Measurements from ENCODE around the gene MBTPS1.
A peak's percentile ranks its signal among the peaks of the same experiment; 100 is the strongest.

Gene MBTPS1

GRCh38 chr16:84096447-84097005, 20.2 kb downstream of the MBTPS1 start:
- DNase-seq, result no peak

- DNase-seq, result no peak
Measured at GRCh38 chr16:84095466-84095865, 21.3 kb downstream of the MBTPS1 start.

- DNase-seq, result no peak
Measured at GRCh38 chr16:84093879-84094270, 22.9 kb downstream of the MBTPS1 start.

- no peak for DNase-seq
Measured at GRCh38 chr16:84093120-84093878, 23.4 kb downstream of the MBTPS1 start.

GRCh38 chr16:84091460-84091859, 25.3 kb downstream of the MBTPS1 start:
- DNase-seq, result no peak

- DNase-seq, result no peak
Measured at GRCh38 chr16:84090211-84090610, 26.5 kb downstream of the MBTPS1 start.

- no peak for DNase-seq
Measured at GRCh38 chr16:84088695-84089395, 27.9 kb downstream of the MBTPS1 start.

- no peak for DNase-seq
Measured at GRCh38 chr16:84087466-84088151, 29.1 kb downstream of the MBTPS1 start.

- DNase-seq, result no peak
Measured at GRCh38 chr16:84087001-84087400, 29.7 kb downstream of the MBTPS1 start.

- no peak for DNase-seq
Measured at GRCh38 chr16:84086341-84086740, 30.4 kb downstream of the MBTPS1 start.

GRCh38 chr16:84085773-84086172, 31.0 kb downstream of the MBTPS1 start:
- no peak for DNase-seq

- DNase-seq, result no peak
Measured at GRCh38 chr16:84085271-84085667, 31.5 kb downstream of the MBTPS1 start.

- peak; percentile 40 for DNase-seq
Measured at GRCh38 chr16:84084570-84085270, 32.0 kb downstream of the MBTPS1 start.

GRCh38 chr16:84082835-84083569, 33.7 kb downstream of the MBTPS1 start:
- no peak for DNase-seq

- DNase-seq, result no peak
Measured at GRCh38 chr16:84082110-84082509, 34.6 kb downstream of the MBTPS1 start.

- no peak for DNase-seq
Measured at GRCh38 chr16:84081446-84081989, 35.2 kb downstream of the MBTPS1 start.

- no peak for DNase-seq
Measured at GRCh38 chr16:84080813-84081212, 35.9 kb downstream of the MBTPS1 start.

- DNase-seq, result no peak
Measured at GRCh38 chr16:84080378-84080777, 36.4 kb downstream of the MBTPS1 start.

GRCh38 chr16:84079664-84080063, 37.1 kb downstream of the MBTPS1 start:
- DNase-seq, result no peak

- DNase-seq, result no peak
Measured at GRCh38 chr16:84075376-84075775, 41.4 kb downstream of the MBTPS1 start.

GRCh38 chr16:84074721-84075120, 42.0 kb downstream of the MBTPS1 start:
- DNase-seq, result no peak

GRCh38 chr16:84072014-84072413, 44.7 kb downstream of the MBTPS1 start:
- DNase-seq, result peak; percentile 14
